OCI-LY3 (cell line): ENCODE results near the gene SIX2.

Experiments used
- CTCF ChIP-seq: fragments of 200-600, 300-600 bp; sonication (generic); IDR thresholded peaks from 2 replicates; pipeline ENCODE4 v1.5.1; 2014; ENCODE audit warnings: antibody characterized with exemption, low read length, low read depth
- EZH2phosphoT487 ChIP-seq: fragments of 200-600 bp; shearing (Covaris generic); IDR thresholded peaks from 2 replicates; pipeline ENCODE4 v1.6.1; 2018; ENCODE audit warnings: antibody characterized with exemption, mixed run types, low read depth

GRCh38 chr2:44969936-44970335 is 39.3 kb downstream of the SIX2 start:
- TF ChIP-seq EZH2phosphoT487 (no peak), CTCF (no peak)
